Ishikawa (cell line): ENCODE results near the gene PHKG2.

Experiments
- TCF12 ChIP-seq: IDR thresholded peaks from 2 replicates; pipeline ENCODE4 v1.6.1; 2012; ENCODE audit warnings: low read depth
- TEAD4 ChIP-seq: IDR thresholded peaks from 2 replicates; pipeline ENCODE4 v1.6.1; 2012

DNA sequence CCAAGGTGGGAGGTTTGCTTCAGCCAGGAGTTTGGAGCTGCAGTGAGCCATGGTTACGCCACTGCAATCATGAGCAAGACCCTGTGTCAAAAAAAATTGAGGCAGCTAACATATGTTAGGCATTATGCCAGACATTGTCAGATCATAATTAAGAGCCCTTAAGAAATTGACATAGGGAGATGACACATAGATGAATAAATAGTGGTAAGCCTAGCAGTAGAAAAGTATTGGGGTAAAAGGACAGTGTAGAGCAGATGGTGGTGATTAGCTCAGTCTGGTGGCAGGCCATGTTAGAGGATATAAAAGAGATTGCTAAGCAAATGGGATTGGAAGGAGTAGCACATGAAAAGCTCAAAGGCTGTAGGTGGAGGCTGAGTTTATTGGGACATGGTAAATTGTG lies 26.6 kb upstream of the PHKG2 start:
- TF ChIP-seq TEAD4 = no peak
- TF ChIP-seq TCF12 = no peak
